ENCODE measurements around the gene NCAN.

- no peak for TF ChIP-seq CTCF (conservative IDR thresholded peaks at IDR 0.05; ENCODE audit: low read length)
- no peak for TF ChIP-seq EZH2phosphoT487 (IDR thresholded peaks at IDR 0.05; ENCODE audit: borderline replicate concordance)
Measured at GRCh38 chr19:19274146-19274545, 62.4 kb downstream of the NCAN start.
